HepG2 (cell line): ENCODE data around the gene KRTAP4-16. TPM values are rescaled to one million over a fixed set of nuclear protein-coding genes. Genes with fewer than 3 reads are reported as not detected.

ENCODE experiments used
- ATAC-seq: fragments of 200-7000 bp; cut with Tn5 transposase; 3 replicates; pipeline ENCODE4 v1.9.1; 2020; ENCODE audit warnings: mild to moderate bottlenecking, moderate library complexity
- BruUV-seq: library from RNA; stranded (reverse); fragments of 400-500 nt; replicated peaks from 2 replicates; lab custom pipeline; 2021; lab: Mats Ljungman, UMichigan
- CTCF ChIA-PET: fragments of 300-600 bp; formaldehyde crosslinking; extraction: SDS; loops from one replicate; lab custom pipeline; 2021; ENCODE audit warnings: low total read pairs, inconsistent platforms, low intra/inter-chr PET ratio; lab: Yijun Ruan, JAX
- POLR2A ChIA-PET: fragments of 350-600 bp; sonication (Branson Sonifier 250); formaldehyde crosslinking; loops from one replicate; lab custom pipeline; 2020; ENCODE audit warnings: antibody characterized with exemption, inconsistent platforms; lab: Yijun Ruan, JAX
- DNase-seq: peaks from one replicate; pipeline ENCODE4 v3.0.0-alpha.2; 2015; ENCODE audit warnings: low spot score
- FAIRE-seq: peaks from 3 replicates; lab custom pipeline; 2011; peaks lifted over from hg19 to GRCh38; lab: Jason Lieb, UNC
- H2AFZ ChIP-seq: one replicate; pipeline ENCODE4 v1.6.1; 2011; ENCODE audit warnings: low read length, inconsistent platforms
- H3K27ac ChIP-seq: fragments of 300-600 bp; 3 replicates; pipeline ENCODE4 v1.8.0; 2011; ENCODE audit warnings: mixed run types, mild to moderate bottlenecking, mixed read lengths, low read length, inconsistent platforms; ENCODE audit not compliant: insufficient read depth; ENCODE audit errors: extremely low read length
- H3K27me3 ChIP-seq, 2 experiments: fragments of 200-600 bp in 1 of 2; 2 replicates in 1 of 2; 3 replicates in 1 of 2; pipeline versions ENCODE4 v1.6.0 to v1.8.0; 2011; ENCODE audit warnings: low read length in 2 of 2, mild to moderate bottlenecking in 2 of 2, moderate library complexity in 2 of 2, inconsistent platforms in 1 of 2; ENCODE audit not compliant: insufficient read depth in 2 of 2, control insufficient read depth in 1 of 2
- H3K36me3 ChIP-seq, 2 experiments: fragments of 200-600 bp in 1 of 2; replicated peaks in 1 of 2; 2 replicates in 1 of 2; 3 replicates in 1 of 2; pipeline versions ENCODE4 v1.5.1 to v1.8.0; 2011; ENCODE audit warnings: low read length in 2 of 2, inconsistent platforms in 1 of 2; ENCODE audit not compliant: insufficient read depth in 2 of 2, control insufficient read depth in 1 of 2
- H3K4me1 ChIP-seq: 2 replicates; pipeline ENCODE4 v1.5.1; 2012; ENCODE audit warnings: low read length, inconsistent platforms; ENCODE audit not compliant: insufficient read depth
- H3K4me2 ChIP-seq: 2 replicates; pipeline ENCODE4 v1.6.0; 2011; ENCODE audit warnings: low read depth, low read length, inconsistent platforms
- H3K4me3 ChIP-seq, 3 experiments: fragments of 200-600 bp in 1 of 3; sonication (generic), shearing (Covaris generic) in 1 of 3; replicated peaks in 1 of 3; 2 replicates each; pipeline ENCODE4 v1.5.1; 2011 to 2016; ENCODE audit warnings: low read length in 3 of 3, inconsistent platforms in 2 of 3, low read depth in 2 of 3, mild to moderate bottlenecking in 2 of 3, control low read depth in 1 of 3, mixed read lengths in 1 of 3; ENCODE audit not compliant: insufficient read depth in 1 of 3
- H3K79me2 ChIP-seq: one replicate; pipeline ENCODE4 v1.6.1; 2011; ENCODE audit warnings: low read length, inconsistent platforms; ENCODE audit not compliant: insufficient read depth
- H3K9ac ChIP-seq: 2 replicates; pipeline ENCODE4 v1.6.0; 2011; ENCODE audit warnings: mild to moderate bottlenecking, low read depth, low read length, inconsistent platforms; ENCODE audit not compliant: insufficient read depth
- H3K9me3 ChIP-seq: 2 replicates; pipeline ENCODE4 v1.5.1; 2012; ENCODE audit warnings: mild to moderate bottlenecking, low read length
- H4K20me1 ChIP-seq: 2 replicates; pipeline ENCODE4 v1.6.0; 2011; ENCODE audit warnings: inconsistent platforms, mild to moderate bottlenecking, low read length, moderate library complexity; ENCODE audit not compliant: insufficient read depth
- NONO ChIP-seq, 2 experiments: fragments of 450-650 bp in 1 of 2; sonication (generic) in 1 of 2; formaldehyde crosslinking in 1 of 2; IDR thresholded peaks in 1 of 2; conservative IDR thresholded peaks in 1 of 2; 2 replicates each; pipeline versions ENCODE4 v1.6.1 to v1.8.0; 2017 to 2022; ENCODE audit warnings: mild to moderate bottlenecking in 1 of 2, missing genetic modification reagents in 1 of 2, moderate library complexity in 1 of 2
- ZBTB1 ChIP-seq: sonication (generic); formaldehyde crosslinking; IDR thresholded peaks from 2 replicates; pipeline ENCODE4 v1.4.0; 2020; ENCODE audit warnings: missing genetic modification reagents, borderline replicate concordance
- ZNF354B ChIP-seq: sonication (generic); formaldehyde crosslinking; IDR thresholded peaks from 2 replicates; pipeline ENCODE4 v1.8.0; 2022; ENCODE audit warnings: mild to moderate bottlenecking, missing genetic modification reagents
- in situ Hi-C: cut with HindIII; loops from 2 replicates; pipeline ENCODE4 v1.10.0; 2017; ENCODE audit warnings: low pct_unique_long_range_greater_than_20kb; ENCODE audit not compliant: extremely low pct_ligation_motif_present
- intact Hi-C: fragments of 100-400 bp; cut with micrococcal nuclease; formaldehyde crosslinking; loops from one replicate; pipeline ENCODE4 v1.10.0; 2022; ENCODE audit not compliant: unreplicated experiment
- polyA plus RNA-seq, 8 experiments: library from polyadenylated mRNA; depleted of rRNA in 3 of 8; stranded (reverse) in 7 of 8; unstranded in 1 of 8; fragments of >200 nt; fragmentation: Illumina TruSeq in 4 of 8; extraction: Trizol in 4 of 8; gene quantifications; 2 replicates each; pipeline versions ENCODE4 v1.2.1 to v1.2.3, GENCODE V29; 2011 to 2016; ENCODE audit warnings: low read depth in 4 of 8, missing spikeins in 1 of 8, mixed read lengths in 1 of 8; ENCODE audit not compliant: insufficient read depth in 1 of 8
- total RNA-seq, 5 experiments: library from RNA; depleted of rRNA; stranded (reverse); fragments of >200 nt; fragmentation: Illumina TruSeq; extraction: Trizol; gene quantifications; 2 replicates each; pipeline ENCODE4 v1.2.3, GENCODE V29; 2016; ENCODE audit warnings: low read depth in 1 of 5
- TF ChIP-seq, protein P1 (sequence below): sonication (generic); formaldehyde crosslinking; IDR thresholded peaks from 2 replicates; pipeline ENCODE4 v1.4.0; 2020; ENCODE audit warnings: mild to moderate bottlenecking, missing genetic modification reagents

The KRTAP4-16 gene
- total and polyA plus RNA-seq, 2 of the 13 experiments (the other 11 are each of a cell fraction or from before 2014, with no cell fraction given): not detected

DNA sequence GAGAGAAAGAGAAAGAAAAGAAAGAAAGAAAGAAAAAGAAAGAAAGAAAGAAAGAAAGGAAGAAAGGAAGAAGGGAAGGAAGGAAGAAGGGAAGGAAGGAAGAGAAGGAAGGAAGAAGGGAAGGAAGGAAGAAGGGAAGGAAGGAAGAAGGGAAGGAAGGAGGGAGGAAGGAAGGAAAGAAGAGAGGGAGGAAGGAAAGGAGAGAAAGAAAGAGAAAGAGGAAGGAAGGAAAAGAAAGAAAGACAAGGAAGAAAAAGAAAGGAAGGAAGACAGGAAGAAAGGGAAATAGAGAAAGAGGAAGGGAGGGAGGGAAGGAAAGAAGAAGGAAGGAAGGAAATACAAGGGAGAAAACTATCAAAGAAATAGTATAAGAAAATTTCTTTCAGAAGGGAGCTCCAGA, 25.2 kb downstream of the KRTAP4-16 start:
- no peak for ATAC-seq
- H4K20me1 ChIP-seq: no peaks in the 10 kb centered on the region
- intact Hi-C loops (no loop called here), in situ Hi-C loops (no loop called here)
- H3K27me3 ChIP-seq: peaks cover 0 to 5% of the 10 kb centered on the region in 2 experiments; a peak in 2 of 5 replicates
- H3K9ac ChIP-seq: no peak overlapping the region
- H2AFZ ChIP-seq: no peak overlapping the region
- no peak overlapping the region for H3K27ac ChIP-seq
- no peak overlapping the region for H3K4me3 ChIP-seq
- no TSS peak for BruUV-seq
- H3K4me2 ChIP-seq: no peak overlapping the region
- no peaks in the 10 kb centered on the region for H3K9me3 ChIP-seq
- ChIA-PET CTCF (no interaction called here), POLR2A (no interaction called here)
- DNase-seq: no peak
- H3K4me1 ChIP-seq: no peaks in the 10 kb centered on the region
- H3K36me3 ChIP-seq: no peaks in the 10 kb centered on the region
- no peaks in the 10 kb centered on the region for H3K79me2 ChIP-seq
- FAIRE-seq: no peak
- 0 out of 2 replicates have a peak, but pooled peaks have one; percentile 22 for TF ChIP-seq NONO (IDR thresholded peaks at IDR 0.05)
- TF ChIP-seq NONO (CRISPR knock-in tag; conservative IDR thresholded peaks at IDR 0.05): no peak
- TF ChIP-seq ZNF354B (CRISPR knock-in tag): no peak
- TF ChIP-seq ZBTB1: no peak
- TF ChIP-seq, protein P1, sequence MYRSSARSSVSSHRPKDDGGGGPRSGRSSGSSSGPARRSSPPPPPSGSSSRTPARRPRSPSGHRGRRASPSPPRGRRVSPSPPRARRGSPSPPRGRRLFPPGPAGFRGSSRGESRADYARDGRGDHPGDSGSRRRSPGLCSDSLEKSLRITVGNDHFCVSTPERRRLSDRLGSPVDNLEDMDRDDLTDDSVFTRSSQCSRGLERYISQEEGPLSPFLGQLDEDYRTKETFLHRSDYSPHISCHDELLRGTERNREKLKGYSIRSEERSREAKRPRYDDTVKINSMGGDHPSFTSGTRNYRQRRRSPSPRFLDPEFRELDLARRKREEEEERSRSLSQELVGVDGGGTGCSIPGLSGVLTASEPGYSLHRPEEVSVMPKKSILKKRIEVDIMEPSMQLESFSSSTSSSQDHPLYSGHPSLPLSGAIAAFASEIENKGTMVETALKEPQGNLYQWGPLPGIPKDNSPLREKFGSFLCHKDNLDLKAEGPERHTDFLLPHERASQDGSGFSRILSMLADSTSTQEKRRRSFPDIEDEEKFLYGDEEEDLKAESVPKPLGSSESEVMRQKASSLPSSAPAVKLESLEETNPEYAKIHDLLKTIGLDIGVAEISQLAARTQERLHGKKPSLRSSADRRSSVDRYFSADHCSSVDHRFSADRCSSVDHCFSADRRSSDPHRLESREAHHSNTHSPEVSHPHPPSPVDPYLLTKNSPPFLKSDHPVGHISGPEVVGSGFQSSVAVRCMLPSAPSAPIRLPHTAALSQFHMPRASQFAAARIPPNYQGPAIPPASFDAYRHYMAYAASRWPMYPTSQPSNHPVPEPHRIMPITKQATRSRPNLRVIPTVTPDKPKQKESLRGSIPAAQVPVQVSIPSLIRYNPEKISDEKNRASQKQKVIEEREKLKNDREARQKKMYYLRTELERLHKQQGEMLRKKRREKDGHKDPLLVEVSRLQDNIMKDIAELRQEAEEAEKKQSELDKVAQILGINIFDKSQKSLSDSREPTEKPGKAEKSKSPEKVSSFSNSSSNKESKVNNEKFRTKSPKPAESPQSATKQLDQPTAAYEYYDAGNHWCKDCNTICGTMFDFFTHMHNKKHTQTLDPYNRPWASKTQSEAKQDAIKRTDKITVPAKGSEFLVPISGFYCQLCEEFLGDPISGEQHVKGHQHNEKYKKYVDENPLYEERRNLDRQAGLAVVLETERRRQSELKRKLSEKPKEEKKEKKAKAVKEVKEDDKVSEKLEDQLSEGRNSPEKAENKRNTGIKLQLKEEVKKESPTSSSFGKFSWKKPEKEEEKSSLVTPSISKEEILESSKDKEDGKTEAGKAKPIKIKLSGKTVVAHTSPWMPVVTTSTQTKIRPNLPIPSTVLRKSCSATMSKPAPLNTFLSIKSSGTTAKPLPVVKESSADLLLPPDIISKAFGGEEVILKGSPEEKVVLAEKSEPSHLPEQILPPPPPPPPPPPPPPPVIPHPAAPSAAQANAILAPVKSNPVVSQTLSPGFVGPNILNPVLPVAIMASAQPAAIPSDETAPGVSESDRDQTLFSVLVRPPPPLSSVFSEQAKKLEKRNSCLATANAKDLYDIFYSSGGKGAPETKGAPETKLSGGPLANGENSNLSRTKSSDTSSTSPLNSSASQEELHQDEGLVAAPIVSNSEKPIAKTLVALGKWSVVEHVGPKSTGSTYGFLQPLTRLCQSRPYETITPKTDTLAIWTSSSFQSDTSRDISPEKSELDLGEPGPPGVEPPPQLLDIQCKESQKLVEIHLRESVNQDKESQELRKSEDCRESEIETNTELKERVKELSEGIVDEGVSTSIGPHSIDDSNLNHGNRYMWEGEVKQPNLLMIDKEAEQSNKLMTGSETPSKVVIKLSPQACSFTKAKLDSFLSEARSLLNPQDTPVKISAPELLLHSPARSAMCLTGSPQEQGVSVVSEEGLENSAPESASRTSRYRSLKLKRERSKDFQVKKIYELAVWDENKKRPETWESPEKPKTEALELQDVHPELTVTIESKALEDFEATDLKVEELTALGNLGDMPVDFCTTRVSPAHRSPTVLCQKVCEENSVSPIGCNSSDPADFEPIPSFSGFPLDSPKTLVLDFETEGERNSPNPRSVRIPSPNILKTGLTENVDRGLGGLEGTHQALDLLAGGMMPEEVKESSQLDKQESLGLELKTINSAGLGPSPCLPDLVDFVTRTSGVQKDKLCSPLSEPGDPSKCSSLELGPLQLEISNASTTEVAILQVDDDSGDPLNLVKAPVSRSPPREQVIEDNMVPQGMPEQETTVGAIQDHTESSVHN: no peak
